Mucosa of descending colon (tissue), 3 donors: Measurements from ENCODE around the gene C2orf81. TPM values are rescaled to one million over a fixed set of nuclear protein-coding genes. Genes with fewer than 3 reads are reported as not detected.
A peak's percentile ranks its signal among the peaks of the same experiment; 100 is the strongest.

ENCODE experiments used
- ATAC-seq: fragments of 200-7000 bp; cut with Tn5 transposase; one replicate; pipeline ENCODE4 v1.9.1; 2020; ENCODE audit warnings: mild to moderate bottlenecking, moderate library complexity
- DNase-seq, 3 donors: peaks; one replicate each; pipeline ENCODE4 v3.0.0-alpha.2; 2020
- H3K36me3 ChIP-seq: fragments of 200-600 bp; one replicate; pipeline ENCODE4 v1.8.0; 2021; ENCODE audit warnings: low read depth, mild to moderate bottlenecking
- H3K4me1 ChIP-seq: fragments of 200-600 bp; one replicate; pipeline ENCODE4 v1.8.0; 2021; ENCODE audit warnings: low read depth, mild to moderate bottlenecking
- H3K4me3 ChIP-seq: fragments of 200-600 bp; one replicate; pipeline ENCODE4 v1.8.0; 2021; ENCODE audit warnings: mild to moderate bottlenecking
- H3K9me3 ChIP-seq: fragments of 200-600 bp; one replicate; pipeline ENCODE4 v1.8.0; 2021; ENCODE audit warnings: mild to moderate bottlenecking
- CTCF ChIP-seq: fragments of 200-600 bp; IDR thresholded peaks from one replicate; pipeline ENCODE4 v1.8.0; 2022; ENCODE audit warnings: antibody characterized with exemption, mild to moderate bottlenecking
- intact Hi-C, 2 donors: fragments of 100-400 bp; cut with DNase I in 1 of 2; cut with micrococcal nuclease in 1 of 2; formaldehyde crosslinking; loops; one replicate each; pipeline versions ENCODE4 v1.11.0 to v1.11.1; 2022; cut with DNase I, micrococcal nuclease
- total RNA-seq, 3 donors: library from RNA; stranded (reverse); fragmentation: NEBNext Ultra II Directional in 2 of 3; extraction: Animal tissue kit (Norgen Biotek cat#: 25700) in 2 of 3; gene quantifications; one replicate each; pipeline versions ENCODE4 v1.2.1 to v1.2.4, GENCODE V29; 2021 to 2023
- donor health status: DM: no; HTN: no; CAD: no; lungs with moderate emphysema.
- donor health status: DM: no; HTN: no; CAD: no.
- donor health status: DM: no; HTN: yes; CAD: no.

C2orf81 gene
- total RNA-seq, 3 donors from 2014 or later, result 0.53 to 2.3 (median 1.9) TPM

GRCh38 chr2:74415762-74416395, 5.5 kb downstream of the C2orf81 start:
- Histone ChIP-seq H3K9me3 (no peaks in the 10 kb centered on the region), H3K4me3 (no peak overlapping the region), H3K36me3 (no peaks in the 10 kb centered on the region), H3K4me1 (peaks cover 12% of the 10 kb centered on the region)
- intact Hi-C loops, result no loop called here
- no peak for TF ChIP-seq CTCF
- peak in 1 of 3 donors; percentile 35 for DNase-seq
- ATAC-seq, result no peak

- H3K4me3 ChIP-seq, result no peak overlapping the region
- TF ChIP-seq CTCF, result no peak
- ATAC-seq, result peak; percentile 62
- H3K9me3 ChIP-seq, result no peaks in the 10 kb centered on the region
- peak; percentile 51 to 73 (median 67) for DNase-seq
- peaks cover 7% of the 10 kb centered on the region for H3K4me1 ChIP-seq
- intact Hi-C loops, result no loop called here
- H3K36me3 ChIP-seq, result no peaks in the 10 kb centered on the region
Observed at GRCh38 chr2:74414881-74415761, 6.3 kb downstream of the C2orf81 start.

- intact Hi-C loops, result no loop called here
- no peak for TF ChIP-seq CTCF
- DNase-seq, result peak in 1 of 3 donors; percentile 33
- Histone ChIP-seq H3K4me1 (peaks cover 7% of the 10 kb centered on the region), H3K4me3 (no peak overlapping the region), H3K36me3 (no peaks in the 10 kb centered on the region), H3K9me3 (no peaks in the 10 kb centered on the region)
- no peak for ATAC-seq
Observed at GRCh38 chr2:74414441-74414840, 7.0 kb downstream of the C2orf81 start.

- H3K36me3 ChIP-seq, result no peaks in the 10 kb centered on the region
- no peak for TF ChIP-seq CTCF
- peaks cover 7% of the 10 kb centered on the region for H3K4me1 ChIP-seq
- no peak overlapping the region for H3K4me3 ChIP-seq
- ATAC-seq, result peak; percentile 81
- peak in 1 of 3 donors; percentile 36 for DNase-seq
- H3K9me3 ChIP-seq, result no peaks in the 10 kb centered on the region
- intact Hi-C loops, result no loop called here
Observed at GRCh38 chr2:74413001-74413698, 8.3 kb downstream of the C2orf81 start.

- Histone ChIP-seq H3K4me1 (no peaks in the 10 kb centered on the region), H3K9me3 (no peaks in the 10 kb centered on the region), H3K36me3 (no peaks in the 10 kb centered on the region), H3K4me3 (no peak overlapping the region)
- no peak for ATAC-seq
- intact Hi-C loops, result no loop called here
- no peak for DNase-seq
- no peak for TF ChIP-seq CTCF
Observed at GRCh38 chr2:74407682-74408081, 13.7 kb downstream of the C2orf81 start.
